ENCODE results near the gene LOX.
A peak's percentile ranks its signal among the peaks of the same experiment; 100 is the strongest.
"Not testable (repeated sequence)": the region's sequence is repeated elsewhere in the genome, so short reads cannot be mapped to it uniquely, and the experiment has no call there.

Gene LOX

DNA sequence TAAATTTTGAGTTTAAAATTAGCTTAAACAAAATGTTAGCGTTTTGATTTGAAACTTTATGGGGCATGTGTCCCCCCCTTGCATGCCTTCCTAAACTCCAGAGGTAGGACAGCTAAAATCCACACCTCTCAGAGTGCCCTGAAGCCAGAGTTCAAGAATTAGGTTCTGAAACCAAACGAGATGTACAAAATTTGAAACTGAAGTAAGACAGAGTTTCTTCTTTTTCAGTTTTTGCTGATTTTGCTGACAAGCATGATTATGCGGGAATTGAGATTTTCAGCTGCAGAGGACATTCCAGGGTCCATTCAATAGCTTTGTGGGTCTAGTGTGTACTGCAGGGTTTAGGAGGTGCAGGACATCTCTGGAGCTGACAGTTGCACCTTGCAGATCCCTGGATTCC is 17.1 kb upstream of the LOX start:
- no peak for DNase-seq

DNA sequence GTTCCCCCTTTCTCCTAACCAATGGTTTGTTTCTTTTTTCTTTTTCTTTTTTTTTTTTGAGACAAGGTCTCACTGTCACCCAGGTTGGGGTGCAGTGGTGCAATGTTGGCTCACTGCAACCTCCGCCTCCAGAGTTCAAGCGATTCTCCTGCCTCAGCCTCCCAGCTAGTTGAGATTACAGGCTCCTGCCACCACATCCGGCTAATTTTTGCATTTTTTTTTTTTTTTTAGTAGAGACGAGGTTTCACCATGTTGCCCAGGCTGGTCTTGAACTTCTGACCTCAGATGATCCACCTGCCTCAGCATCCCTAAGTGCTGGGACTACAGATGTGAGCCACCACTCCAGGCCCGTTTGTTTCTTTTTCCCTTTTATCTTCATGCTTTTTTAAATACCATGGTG is 16.2 kb upstream of the LOX start:
- not testable (repeated sequence) for DNase-seq

DNA sequence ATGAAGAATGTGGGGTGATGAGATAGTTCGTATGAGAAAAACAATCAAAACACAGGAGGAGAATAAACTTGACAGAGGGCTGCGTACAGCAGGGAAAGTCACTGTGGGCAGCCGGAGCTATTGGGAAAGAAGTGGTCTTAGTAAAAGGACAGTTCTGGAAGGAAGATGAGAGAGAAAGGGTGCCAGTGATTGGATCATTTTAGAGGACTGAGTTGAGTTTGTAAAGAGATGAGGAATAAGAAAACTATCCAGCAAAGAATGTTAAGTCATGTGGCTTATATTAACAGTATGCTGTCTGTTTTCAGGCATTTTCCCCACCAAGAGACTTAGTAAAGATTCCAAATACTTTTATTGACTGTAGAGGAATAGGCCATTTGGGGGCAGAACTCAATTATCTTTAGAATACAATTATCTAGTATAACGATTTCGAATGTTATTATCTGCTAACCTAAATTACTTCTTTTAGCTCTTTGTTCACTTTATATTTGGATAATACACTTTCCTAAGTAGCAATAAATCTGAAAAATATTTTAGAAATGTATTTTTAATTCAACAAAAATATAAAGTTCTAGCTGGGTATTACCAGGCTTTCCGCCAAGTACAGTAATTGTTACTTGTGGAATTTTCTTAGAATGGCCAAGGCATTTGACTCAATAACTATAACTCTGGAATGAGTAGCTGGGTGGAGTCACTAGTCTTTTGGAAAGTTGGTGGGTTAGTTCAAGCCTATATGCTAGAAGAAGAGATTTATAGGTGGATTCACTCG is 15.5 kb upstream of the LOX start:
- no peak for DNase-seq

DNA sequence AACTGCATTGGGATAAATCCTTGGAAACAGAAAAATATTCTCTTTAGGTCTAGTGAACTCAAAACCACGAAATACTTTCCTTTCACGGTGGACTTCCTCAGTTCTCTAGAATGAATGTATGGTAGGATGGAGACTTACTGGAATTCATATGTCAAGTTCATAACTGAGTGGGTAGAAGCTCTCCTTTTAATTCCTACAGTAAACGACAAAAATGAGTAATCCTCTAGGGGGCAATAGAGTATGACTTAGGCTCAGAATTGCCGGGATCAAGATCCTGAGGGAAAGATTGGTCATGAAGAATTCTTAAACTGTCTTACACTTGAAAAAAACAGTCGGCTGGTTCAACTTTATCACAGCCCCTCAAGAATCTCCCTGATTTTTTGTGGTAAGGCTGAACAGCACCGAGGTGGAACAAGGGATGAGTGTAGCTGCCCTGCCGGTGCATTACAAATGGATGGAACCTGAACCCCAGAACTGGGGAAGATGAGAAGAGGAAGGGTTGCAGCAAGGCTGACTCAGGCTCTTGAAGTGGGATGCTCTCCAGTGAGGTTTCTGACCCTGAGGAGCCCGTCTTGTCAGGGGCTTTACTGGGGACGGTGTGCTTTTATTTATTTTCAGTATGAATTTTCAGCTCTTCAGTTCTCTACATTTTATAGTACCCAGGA is 14.0 kb upstream of the LOX start:
- peak; percentile 7 to 8 for DNase-seq

DNA sequence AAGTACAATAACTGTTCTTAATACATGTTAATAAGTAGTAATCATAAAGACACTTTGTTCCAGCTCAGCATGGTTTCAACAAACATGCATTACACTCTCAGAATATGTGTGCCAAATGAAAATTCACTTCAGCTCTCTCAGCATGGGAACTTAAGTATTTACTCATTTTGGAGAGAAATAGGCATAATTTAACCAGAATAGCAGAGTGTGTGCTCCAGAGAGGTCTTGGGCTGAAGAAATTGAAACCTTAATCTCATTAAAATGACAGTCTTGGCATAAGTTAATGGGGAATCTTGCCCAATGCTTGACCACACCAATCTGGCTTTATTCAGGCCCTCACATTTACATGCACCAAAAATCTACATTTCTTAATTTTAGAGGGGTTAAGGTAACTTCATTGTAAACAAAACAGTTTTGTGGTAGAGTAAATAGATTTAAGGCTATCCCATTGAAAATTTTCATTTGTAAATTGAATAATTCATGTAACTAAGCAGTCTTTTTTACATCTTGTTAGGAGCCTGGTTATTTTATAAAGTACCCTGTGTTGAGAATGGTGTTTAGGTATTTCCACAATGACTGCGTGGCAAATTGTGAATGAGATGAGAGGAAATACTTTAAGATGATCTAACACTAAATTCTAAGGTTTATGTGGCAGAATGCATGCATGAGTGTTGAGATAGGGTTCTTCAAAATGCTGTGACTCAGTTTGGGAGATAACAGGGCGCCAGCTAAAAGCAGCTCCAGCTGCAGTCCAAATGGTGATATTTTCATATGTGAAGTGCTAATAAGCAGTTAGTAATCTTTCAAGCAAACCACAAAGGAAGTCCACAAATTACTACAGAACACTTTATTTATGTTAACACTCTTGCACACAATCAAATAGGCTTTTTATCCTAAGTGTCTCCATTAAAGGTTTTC is 11.3 kb upstream of the LOX start:
- DNase-seq: no peak

DNA sequence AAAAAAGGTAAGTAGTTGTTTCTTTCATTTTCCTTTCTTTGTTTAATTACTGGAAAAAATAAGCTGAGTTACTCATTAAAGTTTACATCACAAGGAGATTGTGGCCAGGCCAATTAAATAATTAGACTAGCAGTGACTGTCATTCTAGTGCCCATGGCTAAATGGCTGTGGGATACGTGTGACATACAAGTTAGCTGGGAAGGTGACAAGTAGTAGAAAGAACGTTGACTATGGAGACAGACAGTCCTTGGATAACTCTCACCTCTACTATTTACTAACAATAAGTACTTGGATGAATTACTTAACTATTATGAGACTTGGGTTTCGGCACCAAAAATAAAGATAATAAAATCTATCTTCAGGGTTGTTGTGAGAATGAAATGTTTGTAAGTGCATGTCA is 7.0 kb upstream of the LOX start:
- DNase-seq: no peak

DNA sequence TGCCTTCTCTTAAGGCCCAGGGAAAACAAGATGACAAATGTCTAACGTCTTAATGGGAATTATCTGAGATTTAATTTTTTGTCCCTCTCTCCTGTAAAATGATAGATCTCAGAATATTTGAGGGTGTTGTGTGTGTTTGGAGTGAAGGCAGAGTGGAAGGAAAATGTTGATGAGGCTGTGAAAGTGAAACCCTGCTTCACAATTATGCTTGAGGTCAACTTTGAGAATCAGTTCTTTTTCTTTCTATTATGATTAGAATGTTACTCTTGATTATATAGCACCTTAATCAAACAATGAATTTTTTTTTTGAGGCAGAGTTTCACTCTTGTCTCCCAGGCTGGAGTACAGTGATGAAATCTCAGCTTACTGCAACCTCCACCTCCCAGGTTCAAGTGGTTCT is 5.5 kb upstream of the LOX start:
- DNase-seq: no peak

DNA sequence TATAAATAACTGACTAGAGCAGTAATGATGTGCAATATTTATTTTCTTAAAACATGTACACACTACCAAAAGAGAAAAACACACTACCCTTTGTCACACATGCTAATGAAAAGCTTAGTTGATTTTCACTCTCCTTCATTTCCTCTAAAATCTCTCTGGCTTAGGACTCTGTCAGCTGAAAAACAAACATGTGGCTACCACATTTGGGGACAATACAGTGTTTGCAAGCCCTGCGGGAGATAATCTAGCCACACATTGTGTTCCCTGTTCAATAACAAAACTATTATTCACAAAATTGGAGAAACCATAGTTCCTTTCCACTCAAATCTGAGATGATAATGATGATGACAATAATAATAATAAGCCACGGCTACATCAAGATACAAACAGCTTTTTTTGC is 3.5 kb upstream of the LOX start:
- no peak for DNase-seq

DNA sequence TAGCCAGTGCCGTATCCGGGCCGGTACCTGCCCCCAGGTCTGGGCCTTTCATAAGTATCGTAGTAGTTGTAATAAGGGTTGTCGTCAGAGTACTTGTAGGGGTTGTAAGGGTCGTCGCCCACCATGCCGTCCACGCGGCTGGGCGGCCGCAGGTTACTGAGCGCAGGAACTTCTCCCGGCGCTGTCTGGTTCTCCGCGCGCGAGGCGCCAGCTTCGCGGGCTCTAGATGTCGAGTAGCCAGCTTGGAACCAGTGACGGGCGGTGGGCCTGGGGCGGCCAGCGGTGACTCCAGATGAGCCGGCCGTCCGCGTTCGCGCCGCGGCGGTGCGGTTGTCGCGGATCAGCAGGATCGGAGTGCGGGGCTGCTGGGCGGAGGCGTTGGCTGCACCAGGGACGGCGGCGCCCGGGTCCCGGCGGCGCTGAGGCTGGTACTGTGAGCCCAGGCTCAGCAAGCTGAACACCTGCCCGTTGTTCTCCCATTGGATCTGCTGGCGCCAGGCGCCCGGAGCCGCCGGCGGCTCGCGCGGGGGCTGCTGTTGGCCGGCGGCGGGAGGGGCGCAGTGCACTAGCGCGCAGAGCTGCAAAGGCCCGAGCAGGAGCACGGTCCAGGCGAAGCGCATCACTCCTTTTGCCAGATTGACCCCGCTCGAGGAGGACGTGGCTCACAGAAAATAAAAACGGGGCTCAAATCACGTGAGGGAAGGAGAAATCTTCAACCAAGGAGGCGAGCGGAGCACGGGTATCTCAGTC is 518 bp downstream of the LOX start:
- DNase-seq: no peak

DNA sequence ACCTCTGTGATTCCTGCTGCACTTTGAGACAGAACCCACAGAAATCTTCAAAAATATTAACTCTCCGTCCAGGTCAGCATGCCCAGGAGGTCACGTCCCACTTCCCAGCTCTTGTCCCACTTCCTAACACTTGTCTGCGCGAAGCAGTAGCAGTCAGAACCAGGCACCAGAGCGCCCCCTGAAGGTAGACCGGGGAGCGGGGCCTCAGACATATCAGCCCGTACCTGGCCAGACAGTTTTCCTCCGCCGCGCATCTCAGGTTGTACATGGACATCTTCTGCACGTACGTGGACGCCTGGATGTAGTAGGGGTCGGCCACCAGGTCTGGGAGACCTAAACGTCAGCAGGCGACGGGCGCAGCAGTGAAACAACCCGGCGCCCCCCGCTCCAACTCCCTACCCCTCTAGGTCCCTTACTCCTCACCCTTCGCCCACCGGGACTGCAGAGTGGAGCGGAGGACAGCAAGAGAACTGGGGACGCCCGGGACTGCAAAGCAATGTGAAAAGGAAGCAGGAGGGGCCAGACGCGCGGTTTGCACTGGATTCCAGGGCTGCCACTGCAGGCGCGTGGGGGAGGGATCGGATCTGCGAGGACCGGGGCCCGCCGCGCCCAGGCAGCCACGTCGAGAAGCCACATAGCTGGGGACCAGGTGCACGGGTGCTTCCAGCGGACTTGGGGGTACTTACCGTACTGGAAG is 1.2 kb downstream of the LOX start:
- DNase-seq: no peak

DNA sequence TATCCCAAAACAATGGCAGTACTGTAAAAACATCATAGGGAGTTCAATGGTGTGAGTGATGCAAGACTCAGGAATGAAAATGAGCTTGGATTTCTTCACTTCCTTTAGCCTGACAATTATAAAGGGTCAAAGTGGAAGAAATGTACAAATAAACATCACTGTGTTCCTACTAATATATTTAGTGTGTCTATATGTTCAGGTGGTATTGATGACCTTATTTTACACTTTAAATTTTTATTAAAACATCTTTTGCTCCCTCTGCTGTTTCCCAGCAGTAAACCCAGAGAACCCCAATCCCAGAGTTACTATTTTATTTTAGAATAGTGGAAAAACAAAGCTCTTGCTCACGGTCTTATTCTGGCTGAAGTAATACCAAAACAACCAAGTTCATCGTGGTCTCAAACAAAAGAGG is 2.0 kb downstream of the LOX start:
- no peak for DNase-seq

DNA sequence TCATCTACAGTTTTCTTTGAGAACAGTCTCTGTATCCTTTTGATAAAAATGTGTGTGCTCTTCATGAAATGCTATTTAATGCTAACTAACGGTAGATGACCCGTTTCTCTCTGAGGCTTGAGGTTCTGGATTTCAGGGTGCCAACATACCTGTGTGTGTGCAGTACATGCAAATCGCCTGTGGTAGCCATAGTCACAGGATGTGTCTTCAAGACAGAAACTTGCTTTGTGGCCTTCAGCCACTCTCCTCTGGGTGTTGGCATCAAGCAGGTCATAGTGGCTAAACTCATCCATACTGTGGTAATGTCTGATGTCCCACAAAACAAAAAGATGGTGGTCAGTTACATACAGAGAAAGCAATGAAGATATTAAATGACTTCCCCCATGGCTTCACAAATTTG is 4.2 kb downstream of the LOX start:
- DNase-seq: no peak

DNA sequence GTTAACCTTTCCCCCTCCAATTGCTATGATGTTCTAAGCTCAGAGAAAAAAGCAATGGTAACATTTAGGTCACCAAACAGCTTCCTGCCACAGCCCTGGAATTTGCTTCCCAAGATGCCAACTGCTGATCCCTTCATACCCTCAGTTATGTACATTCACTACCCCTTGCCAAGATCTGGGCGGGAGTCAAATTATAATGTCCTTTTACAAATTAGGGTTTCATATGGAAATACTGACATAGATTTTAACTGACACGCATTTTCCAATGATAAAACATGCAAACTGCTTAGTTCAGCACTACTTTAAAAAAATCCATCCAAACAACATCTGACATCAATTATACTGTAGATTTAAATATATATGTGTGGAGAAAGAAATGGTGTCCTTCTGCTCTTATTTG is 5.0 kb downstream of the LOX start:
- no peak for DNase-seq

DNA sequence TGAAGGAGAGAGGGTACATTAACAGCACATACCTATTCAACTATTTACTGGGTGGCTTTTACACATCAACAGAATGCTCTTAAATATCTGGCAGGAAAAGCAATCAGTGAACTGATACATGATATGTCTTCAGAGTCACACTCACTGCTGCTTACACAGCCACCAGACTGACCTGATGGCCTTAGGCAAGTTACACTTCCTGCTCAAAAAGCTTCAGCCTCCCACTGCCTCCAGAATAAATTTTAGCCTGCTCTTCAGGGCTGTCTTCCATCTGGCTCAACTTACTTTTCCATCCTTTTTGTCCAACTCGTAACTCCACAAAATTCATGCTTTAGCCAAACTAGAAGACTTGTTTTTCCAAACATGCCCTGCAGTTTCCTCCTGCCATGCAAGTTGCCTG is 10.7 kb downstream of the LOX start:
- DNase-seq: no peak

DNA sequence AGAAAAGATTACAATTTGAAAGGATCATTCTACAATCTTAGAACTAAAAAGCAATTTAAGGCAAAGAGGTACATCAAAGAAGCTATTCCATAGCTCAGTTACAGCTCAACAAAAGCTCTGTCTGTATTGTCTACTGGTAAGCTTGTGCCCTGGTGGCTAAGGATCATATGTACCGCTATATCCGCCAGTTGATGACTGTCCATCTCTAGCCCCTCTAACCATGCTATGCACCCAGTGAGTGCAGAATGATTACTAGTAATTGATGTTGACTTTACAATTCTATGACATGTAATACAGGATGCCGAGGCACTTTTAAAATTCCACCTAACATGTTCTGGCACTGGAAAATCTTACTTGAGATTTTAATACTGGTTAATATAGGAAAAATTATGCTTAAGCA is 13.1 kb downstream of the LOX start:
- DNase-seq: no peak

DNA sequence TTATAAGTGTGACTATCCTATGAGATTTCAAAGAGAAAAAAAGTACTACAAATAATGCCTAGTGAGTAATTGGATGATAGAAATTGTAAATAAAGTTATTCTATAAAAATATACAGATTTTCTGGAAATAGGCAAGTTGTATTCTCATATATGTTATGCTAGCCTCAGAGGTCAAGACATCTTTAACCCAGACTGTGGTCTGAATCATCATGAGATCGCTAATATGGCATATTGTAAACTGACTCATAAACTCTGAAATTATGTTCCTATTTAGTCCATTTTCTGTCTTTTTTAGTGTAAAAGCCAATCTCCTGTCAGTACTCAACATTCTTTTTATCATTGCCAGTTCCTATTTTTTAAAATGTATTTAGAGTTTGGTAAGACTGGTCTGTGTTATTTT is 14.2 kb downstream of the LOX start:
- DNase-seq: no peak

DNA sequence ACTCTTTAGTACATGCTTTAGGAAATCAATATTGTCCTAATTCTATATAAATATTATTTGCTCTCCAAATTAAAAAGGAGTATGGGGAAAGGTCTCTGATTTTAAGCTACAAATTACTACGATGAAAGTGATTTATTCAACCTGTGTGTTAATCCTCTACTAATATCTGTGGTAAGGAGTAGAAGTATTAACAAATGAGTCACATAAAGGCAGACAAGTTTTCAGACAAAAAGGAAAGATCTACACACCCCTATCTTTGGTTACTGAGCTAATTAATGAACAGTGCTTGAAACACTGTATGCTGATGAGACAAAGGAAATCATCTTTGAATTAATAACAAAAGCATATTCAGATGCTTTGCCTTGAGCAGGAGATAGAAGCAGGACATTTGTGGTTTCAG is 15.9 kb downstream of the LOX start:
- no peak for DNase-seq

DNA sequence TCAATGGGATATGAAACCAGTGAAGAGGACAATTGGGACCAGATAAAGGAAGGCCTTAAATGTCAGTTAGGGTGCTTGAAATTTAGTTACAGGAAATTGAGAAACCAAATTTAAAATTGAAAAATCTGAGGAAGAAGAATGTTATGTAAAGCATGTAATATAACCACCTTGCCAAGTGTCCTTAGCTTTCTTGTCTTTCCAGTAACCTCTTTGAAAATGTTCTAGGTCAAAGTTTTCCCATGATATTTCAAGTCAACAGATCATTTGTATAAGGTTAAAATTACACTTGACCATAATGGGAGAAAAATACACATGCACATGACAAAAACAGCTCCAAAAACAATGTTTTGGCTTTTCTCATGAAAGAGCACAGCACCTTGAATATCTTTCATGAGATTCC is 21.1 kb downstream of the LOX start:
- peak in 1 of 2 experiments; percentile 12 for DNase-seq

DNA sequence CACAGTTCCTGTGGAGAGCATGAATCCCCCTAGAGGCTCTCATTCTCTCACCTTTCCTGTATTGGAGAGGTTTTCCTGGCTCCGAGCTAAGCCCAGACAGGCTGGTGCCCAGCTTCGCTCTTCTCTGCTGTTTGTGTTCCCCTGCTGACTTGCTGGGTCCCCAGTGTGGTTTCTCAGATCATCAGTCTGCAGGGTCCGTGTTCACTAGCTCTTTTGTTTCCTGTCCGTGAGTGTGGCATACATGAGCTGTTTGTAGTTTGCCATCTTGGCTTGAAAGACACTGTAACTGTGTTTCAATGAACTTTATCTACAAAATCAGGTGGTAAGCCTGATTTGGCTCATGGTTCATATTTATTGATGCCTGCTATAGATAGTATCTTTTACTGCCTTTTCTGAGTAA is 23.8 kb downstream of the LOX start:
- no peak for DNase-seq

DNA sequence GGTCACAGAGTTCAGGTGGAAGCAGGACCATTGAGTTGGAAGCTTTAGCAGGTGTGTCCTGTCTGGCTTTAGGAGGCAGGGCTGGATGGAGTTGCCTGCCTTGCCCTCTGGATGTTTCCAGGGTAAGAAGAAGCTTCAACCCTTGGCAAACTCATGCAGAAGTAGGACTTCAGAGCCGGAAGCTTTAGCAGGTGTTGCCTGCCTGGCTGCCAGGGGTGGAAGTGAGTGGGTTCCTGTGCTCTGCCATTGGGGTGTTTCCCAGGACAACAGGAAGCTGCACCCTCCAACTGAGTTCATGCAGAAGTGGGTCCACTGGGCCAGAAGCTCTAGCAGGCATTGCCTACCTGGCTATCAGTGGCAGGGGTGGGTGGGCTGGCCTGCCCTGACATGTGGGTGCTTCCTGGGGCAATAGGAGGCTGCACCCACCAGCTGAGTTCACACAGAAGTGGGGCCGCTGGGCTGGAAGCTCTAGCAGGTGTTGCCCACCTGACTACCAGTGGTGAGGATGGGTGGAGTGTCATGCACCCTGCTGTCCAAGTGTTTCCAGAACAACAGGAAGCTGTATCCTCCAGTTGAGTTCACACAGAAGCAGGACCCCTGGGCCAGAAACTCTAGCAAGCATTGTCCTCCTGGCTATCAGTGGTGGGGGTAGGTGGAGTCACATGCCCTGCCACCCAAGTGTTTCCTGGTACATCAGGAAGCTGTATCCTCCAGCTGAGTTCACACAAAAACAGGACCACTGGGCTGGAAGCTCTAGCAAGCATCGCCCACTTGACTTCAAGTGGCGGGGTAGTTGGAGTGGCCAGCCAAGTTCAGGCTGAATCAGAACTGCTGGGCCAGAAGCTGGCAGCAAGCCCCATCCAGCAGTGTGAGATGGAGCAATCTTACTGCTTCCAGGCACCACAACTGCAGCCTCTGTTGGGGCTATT is 24.6 kb downstream of the LOX start:
- DNase-seq: no peak

DNA sequence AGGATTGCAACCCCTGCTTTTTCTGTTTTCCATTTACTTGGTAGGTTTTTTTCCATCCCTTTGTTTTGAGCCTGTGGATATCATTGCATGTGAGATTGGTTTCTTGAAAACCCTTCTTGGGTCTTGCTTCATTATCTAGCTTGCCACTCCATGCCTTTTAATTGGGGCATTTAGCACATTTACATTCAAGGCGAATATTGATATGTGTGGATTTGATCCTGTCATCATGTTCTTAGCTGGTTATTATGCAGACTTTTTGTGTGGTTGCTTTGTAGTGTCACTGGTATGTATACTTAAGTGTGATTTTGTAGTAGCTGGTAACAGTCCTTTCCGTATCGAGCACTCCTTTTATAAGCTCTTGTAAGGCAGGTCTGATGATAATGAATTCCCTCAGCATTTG is 26.5 kb downstream of the LOX start:
- no peak for DNase-seq

Data from AML-193 (cell line).